HTR-8/SVneo (cell line): Measurements from ENCODE around the gene SLCO3A1.

Source experiments
- DNase-seq: peaks from one replicate; pipeline ENCODE4 v3.0.0; 2011; ENCODE audit warnings: low spot score, mixed read lengths; ENCODE audit not compliant: insufficient read length
- FAIRE-seq: peaks from 2 replicates; lab custom pipeline; 2011; peaks lifted over from hg19 to GRCh38; lab: Jason Lieb, UNC

SLCO3A1 gene

DNA sequence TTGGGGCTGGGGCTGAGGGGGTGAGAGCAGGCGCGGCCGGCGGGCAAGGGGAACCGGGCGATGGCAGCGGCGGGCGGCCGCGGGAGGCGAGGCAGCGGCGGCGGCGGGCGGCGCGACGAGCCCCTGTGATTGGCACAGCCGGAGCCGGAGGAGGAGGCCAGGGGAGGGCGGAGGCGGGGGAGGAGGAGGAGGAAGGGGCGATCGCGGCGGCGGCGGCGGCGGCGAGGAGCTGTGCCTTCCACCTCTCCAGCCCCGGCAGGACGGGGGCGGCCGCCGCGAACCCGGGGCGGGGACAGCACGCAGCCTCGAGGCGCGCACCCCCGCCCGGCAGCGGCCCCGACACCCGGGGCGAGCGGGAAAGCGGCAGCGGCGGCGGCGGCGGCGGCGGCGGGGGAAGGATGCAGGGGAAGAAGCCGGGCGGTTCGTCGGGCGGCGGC lies at the start of gene SLCO3A1:
Gene SLCO3A1 (plus strand): TSS at position 198 of the 437 bp plus-strand sequence.
- FAIRE-seq = no peak
- DNase-seq = peak; percentile 22

- no peak for FAIRE-seq
Measured at GRCh38 chr15:91807122-91807521, 46.4 kb upstream of the SLCO3A1 start.

DNA sequence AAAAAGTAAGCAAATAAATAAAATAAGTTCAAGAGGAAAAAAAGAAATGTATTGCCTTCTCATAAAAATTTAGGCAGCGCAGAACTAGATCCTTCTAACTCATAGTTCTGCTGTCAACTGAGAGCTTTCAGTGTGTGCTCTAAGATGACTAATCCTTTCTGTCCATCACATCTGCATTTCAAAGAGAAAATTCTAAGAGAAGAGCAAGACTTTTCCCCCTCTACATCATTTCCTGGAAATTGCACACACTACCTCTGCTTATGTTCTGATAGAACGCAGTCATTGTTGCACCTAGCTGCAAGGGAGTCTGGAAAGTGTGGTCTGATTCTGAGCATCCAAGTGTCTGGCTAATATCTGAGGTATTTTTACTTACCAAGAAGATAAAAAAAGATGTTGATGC lies 39.6 kb upstream of the SLCO3A1 start:
- DNase-seq (no peak), FAIRE-seq (no peak)

More at GRCh38 chr15:91807122-91807521, 46.4 kb upstream of the SLCO3A1 start:
- no peak for DNase-seq

DNA sequence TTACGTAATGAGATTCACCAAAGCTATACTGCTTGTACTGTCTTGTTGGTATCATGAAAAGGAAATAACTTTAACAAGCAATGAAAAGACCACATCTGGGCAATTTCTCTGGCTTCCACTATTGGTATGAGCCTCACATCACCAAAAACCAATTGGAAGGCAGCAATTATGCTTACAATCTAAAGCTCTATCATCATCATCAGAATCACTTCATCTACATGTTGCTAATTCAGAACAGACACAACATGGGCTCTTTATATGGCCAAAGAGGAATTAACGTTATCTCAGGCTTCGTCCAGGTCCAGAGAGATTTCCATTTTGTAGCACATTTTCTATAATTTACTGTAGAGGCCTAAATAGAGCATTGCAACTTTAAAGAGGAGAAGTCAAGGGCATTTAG lies 36.6 kb upstream of the SLCO3A1 start:
- no peak for DNase-seq
- FAIRE-seq = no peak

- FAIRE-seq = no peak
- no peak for DNase-seq
Measured at GRCh38 chr15:91821458-91821857, 32.0 kb upstream of the SLCO3A1 start.

GRCh38 chr15:91824256-91824655 lies 29.3 kb upstream of the SLCO3A1 start:
- no peak for FAIRE-seq
- no peak for DNase-seq

- no peak for FAIRE-seq
- no peak for DNase-seq
Measured at GRCh38 chr15:91826443-91826842, 27.1 kb upstream of the SLCO3A1 start.

DNA sequence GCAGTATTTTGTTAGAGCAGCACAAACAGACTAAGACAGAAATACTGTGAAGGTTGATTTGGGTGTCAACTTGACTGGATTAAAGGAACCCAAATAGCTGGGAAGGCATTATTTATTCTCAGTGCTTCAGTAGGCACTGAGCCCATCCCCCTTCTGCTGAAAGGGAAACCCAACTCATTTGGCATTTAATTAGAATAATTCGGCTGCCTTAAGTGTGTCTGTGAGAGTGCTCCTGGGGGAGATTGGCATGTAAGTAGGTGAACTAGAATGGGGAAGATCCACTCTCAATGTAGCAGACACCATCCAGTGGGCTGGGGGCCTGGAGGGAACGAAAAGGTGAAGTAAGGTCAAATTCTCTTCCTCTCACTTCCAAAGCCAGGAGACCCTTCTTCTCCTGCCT lies 20.5 kb upstream of the SLCO3A1 start:
- FAIRE-seq (no peak), DNase-seq (no peak)

DNA sequence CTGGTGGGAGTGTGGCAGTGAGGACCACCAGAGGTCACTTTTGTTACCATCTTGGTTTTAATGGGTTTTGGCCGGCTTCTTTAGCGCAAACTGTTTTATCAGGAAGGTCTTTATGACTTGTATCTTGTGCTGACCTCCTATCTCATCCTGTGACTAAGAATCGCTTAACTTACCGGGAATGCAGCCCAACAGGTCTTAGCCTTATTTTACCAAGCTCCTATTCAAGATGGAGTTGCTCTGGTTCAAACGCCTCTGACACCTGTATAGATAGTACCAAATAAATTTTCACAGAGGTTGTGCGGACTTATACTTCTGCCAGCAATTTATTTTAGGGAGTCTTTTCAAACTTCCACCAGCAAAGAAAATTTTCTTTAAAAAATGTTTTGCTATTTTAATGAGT lies 13.6 kb upstream of the SLCO3A1 start:
- DNase-seq = no peak
- FAIRE-seq = no peak

GRCh38 chr15:91841861-91842260 lies 11.6 kb upstream of the SLCO3A1 start:
- FAIRE-seq (no peak), DNase-seq (no peak)

GRCh38 chr15:91844341-91844740 lies 9.2 kb upstream of the SLCO3A1 start:
- FAIRE-seq (no peak), DNase-seq (no peak)

- FAIRE-seq = no peak
- DNase-seq = no peak
Measured at GRCh38 chr15:91844928-91845327, 8.6 kb upstream of the SLCO3A1 start.

- no peak for FAIRE-seq
- DNase-seq = no peak
Measured at GRCh38 chr15:91845720-91846119, 7.8 kb upstream of the SLCO3A1 start.

GRCh38 chr15:91849180-91849579 lies 4.3 kb upstream of the SLCO3A1 start:
- FAIRE-seq (no peak), DNase-seq (no peak)

DNA sequence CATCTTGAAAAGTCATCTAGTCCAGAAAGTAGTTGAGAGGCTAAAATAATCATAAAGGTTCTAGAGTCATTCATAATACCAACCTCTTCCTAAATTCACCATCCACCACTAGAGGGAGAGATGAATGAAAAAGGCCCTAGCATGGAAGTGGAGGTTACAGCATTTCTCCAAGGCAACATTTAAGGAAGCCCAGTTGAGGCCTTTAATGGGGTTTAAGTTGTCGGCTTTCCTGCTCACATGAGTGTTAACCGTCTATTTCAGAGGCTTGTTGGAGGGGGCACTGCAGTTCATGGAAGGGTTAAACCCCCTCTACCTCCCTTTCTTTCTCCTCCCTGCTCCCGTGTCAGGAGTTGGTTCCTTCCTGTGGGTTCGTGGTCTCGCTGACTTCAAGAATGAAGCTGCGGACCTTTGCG lies 3.8 kb upstream of the SLCO3A1 start:
- DNase-seq = peak; percentile 22
- no peak for FAIRE-seq

DNA sequence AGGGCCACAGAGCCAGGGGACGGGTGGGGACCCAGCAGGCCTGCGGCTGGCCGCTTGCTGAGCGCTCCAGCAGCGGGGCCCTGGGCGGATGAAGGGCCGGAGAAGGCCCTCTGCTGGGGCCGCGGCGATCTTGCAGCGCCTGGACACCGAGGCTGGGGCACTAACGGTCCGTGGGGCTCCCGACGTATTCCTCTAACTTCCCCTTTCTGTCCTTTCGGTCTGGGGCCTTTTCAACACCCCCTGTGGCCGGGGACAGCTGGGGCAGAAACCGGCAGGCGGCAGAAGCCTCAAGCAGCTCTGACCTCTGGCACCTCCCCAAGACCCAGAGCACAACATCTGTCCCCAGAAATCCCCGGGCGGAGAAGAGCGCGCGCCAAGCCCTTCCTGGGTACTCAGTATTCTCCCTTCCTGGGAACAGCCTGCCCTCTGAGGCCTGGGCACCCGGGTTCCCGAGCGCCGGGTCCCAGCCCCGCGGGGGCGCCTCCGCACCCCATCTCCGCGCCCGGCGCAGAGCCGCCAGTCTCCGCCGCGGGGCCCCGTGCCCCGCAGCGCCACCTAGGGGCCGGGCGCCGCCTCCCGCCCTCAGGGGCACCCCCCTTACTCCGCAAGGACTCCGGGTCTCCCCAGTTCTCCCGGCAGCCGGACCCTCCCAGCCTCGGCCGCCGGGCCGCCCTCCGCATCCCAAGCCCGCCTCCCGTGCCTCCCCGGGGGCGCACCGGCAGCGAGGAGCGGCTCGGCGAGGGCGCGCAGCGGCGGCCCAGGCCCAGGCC lies 582 bp upstream of the SLCO3A1 start:
- DNase-seq (peak; percentile 65), FAIRE-seq (no peak)

DNA sequence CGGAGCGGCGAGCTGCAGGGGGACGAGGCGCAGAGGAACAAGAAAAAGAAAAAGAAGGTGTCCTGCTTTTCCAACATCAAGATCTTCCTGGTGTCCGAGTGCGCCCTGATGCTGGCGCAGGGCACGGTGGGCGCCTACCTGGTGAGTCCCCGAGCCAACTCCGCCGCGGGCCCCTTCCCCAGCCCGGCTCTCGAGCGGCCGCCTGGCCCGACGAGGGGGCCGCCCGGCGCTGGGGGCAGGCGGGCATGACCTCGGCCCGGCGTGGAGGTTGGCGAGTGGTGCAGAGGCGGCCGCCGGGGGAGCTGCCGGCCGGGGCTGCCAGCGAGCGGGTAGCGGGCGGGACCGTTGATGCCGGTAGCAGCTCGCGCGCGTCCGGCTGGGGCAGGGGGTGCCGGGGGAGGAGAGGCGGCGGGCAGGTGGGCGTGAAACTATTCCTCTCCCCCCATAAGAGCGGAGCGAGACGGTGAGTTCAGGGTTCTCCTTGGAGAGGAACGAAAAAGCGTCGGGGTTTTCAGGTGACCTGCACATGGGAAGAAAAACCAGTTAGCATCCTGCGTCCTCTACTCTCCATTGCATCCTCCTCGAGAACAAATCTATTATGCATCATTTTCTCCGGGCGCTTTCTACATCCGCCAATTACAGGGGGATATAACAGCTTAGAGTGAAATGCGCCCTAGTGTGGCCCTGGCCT lies 585 bp downstream of the SLCO3A1 start:
- FAIRE-seq (no peak), DNase-seq (no peak)

GRCh38 chr15:91854639-91854990 lies 1.1 kb downstream of the SLCO3A1 start:
- FAIRE-seq (no peak), DNase-seq (no peak)

DNA sequence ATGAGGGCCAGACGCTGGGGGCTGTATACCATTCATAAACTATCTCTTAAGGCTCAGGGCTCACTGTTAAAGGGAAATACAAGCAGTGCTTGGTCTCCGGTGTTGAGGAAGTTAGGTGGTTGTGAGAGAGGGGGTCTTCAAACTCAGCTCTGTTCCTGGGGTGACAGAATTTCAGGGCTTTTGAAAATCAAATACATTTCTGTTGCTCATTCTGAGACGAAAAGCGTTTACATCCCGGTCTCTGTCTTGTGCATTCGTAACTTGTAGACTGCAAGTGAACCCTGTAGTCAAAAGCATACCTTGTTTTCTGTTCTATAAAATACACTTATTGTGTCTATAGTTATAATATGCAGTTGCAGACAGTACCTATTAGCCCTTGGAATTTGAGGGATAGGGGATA lies 1.7 kb downstream of the SLCO3A1 start:
- no peak for FAIRE-seq
- DNase-seq = no peak

DNA sequence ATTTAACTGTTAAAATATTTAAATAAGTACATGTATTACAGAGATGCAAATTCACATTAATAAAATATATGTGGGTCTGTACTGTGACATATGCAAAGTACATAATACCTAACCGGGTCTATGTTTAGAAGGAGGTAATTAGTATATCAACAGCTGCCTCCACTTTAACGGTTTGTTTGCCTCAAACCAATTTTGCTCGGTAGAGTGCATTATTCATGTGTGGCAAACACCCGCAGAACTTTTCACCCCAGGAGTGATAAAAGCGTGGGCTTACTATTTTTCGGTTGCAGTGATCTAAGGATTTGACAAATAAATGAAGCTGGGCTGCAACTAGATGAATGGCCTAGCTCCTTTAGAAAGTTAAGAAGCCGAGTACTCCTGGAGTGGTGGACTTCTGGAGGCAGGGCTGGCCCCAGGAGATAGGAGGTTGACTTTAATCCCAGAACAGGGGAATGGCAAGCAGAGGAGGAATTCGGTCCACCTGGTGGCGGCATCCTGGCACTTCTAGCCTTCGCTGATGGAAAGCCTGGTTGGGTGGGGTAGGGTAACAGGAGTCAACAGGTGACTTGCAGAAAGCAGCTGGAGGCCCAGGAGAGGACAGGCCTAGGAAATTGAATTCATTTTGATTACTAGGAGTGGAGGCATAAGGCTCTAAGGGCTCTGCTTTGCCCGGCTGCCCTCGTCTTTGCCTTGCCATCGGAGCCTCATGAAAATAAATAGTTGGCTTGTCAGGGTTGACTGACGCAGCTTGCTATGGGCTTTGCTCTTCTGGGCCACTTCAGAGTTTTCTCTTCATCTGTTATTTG lies 2.4 kb downstream of the SLCO3A1 start:
- FAIRE-seq (no peak), DNase-seq (no peak)

DNA sequence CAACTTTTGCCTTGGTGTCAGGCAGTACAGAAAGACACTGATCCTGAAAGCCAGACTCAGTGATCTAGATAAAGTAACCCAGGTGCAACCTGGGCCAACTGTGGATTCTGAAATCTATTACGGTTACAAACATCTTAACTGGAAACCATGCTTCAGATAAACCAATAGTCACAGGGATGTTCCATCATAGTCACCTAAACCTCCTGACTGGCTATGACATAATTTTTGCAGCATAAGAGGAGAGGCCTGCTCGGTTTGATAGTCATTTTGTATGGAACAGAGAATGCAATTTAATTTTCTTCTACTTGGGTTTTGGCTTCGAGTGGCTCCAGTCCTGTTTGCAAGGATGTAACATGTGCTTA lies 3.7 kb downstream of the SLCO3A1 start:
- FAIRE-seq = no peak
- DNase-seq = no peak
